ENCODE results near the gene MCRS1. TPM values are rescaled to one million over a fixed set of nuclear protein-coding genes. Genes with fewer than 3 reads are reported as not detected.

The MCRS1 gene
- total RNA-seq, 1 experiment from 2014 or later, result 88.6 TPM

DNA sequence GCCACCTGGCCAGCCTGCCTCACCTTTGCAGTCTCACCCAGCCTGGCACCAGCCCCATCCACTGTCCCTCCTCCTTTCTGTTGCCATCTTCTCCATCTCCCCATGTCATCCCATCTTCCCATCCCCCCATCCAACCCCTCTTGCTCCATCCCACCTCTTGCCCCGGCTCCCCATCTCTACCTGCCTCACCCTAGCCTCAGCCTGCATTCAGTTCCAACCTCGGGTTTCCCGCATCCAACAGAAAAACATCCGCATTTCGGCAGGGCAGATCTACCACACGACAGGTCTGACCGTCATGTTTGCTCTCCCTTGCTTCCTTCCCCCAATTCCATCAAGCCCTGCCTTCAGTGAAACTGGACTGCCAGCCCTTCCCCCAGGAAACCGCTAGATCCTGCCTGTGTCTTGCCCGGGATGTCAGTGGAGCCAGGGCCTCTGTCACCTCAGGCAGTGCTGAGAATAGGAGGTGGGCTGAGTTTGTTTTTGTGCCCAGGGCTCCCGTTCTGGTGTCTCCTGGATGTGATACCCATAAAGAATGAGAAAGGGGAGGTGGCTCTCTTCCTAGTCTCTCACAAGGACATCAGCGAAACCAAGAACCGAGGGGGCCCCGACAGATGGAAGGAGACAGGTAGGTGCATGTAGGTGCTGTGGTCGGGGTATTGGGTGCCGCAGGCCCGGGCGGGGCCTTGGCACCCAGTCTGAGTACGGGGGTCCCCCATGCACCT is 26.6 kb downstream of the MCRS1 start:
- H3K27ac ChIP-seq (ENCODE audit: low read length), result no peak overlapping the region
- POLR2A ChIA-PET, result no interaction called here
- H3K27me3 ChIP-seq (ENCODE audit: control insufficient read depth, insufficient read depth, low read length), result peaks cover 7% of the 10 kb centered on the region; the same call in 1 of the 2 replicates
- intact Hi-C loops (cut with micrococcal nuclease; ENCODE audit: unreplicated experiment), result no loop called here
- CTCF ChIA-PET, result no interaction called here
- H3K4me3 ChIP-seq (ENCODE audit: low read depth in 2 of 2, low read length in 2 of 2), result no peak overlapping the region
- no TSS peak for BruUV-seq (replicated peaks)
- ATAC-seq (no peak), DNase-seq (ENCODE audit: low read depth, low spot score) (no peak)
- H3K4me1 ChIP-seq (ENCODE audit: control insufficient read depth, insufficient read depth, low read length), result peaks cover 4% of the 10 kb centered on the region
- no peaks in the 10 kb centered on the region for H3K9me3 ChIP-seq (ENCODE audit: control insufficient read depth, insufficient read depth, low read depth, low read length)
- H3K36me3 ChIP-seq (ENCODE audit: control insufficient read depth, insufficient read depth, low read length), result no peaks in the 10 kb centered on the region
- in situ Hi-C loops (cut with HindIII; ENCODE audit: low pct_unique_long_range_greater_than_20kb, low sequenced_read_pairs), result no loop called here
- TF ChIP-seq SIN3A (IDR thresholded peaks at IDR 0.05; ENCODE audit: borderline replicate concordance, insufficient read depth, low read depth, low read length) (no peak), POLR2AphosphoS5 (IDR thresholded peaks at IDR 0.05; ENCODE audit: low read depth, low read length) (no peak), TCF7L2 (IDR thresholded peaks at IDR 0.05; ENCODE audit: low read depth, low read length) (no peak)
- TF ChIP-seq, protein P1, sequence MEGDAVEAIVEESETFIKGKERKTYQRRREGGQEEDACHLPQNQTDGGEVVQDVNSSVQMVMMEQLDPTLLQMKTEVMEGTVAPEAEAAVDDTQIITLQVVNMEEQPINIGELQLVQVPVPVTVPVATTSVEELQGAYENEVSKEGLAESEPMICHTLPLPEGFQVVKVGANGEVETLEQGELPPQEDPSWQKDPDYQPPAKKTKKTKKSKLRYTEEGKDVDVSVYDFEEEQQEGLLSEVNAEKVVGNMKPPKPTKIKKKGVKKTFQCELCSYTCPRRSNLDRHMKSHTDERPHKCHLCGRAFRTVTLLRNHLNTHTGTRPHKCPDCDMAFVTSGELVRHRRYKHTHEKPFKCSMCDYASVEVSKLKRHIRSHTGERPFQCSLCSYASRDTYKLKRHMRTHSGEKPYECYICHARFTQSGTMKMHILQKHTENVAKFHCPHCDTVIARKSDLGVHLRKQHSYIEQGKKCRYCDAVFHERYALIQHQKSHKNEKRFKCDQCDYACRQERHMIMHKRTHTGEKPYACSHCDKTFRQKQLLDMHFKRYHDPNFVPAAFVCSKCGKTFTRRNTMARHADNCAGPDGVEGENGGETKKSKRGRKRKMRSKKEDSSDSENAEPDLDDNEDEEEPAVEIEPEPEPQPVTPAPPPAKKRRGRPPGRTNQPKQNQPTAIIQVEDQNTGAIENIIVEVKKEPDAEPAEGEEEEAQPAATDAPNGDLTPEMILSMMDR (IDR thresholded peaks at IDR 0.05), result no peak
- TF ChIP-seq, protein P2, sequence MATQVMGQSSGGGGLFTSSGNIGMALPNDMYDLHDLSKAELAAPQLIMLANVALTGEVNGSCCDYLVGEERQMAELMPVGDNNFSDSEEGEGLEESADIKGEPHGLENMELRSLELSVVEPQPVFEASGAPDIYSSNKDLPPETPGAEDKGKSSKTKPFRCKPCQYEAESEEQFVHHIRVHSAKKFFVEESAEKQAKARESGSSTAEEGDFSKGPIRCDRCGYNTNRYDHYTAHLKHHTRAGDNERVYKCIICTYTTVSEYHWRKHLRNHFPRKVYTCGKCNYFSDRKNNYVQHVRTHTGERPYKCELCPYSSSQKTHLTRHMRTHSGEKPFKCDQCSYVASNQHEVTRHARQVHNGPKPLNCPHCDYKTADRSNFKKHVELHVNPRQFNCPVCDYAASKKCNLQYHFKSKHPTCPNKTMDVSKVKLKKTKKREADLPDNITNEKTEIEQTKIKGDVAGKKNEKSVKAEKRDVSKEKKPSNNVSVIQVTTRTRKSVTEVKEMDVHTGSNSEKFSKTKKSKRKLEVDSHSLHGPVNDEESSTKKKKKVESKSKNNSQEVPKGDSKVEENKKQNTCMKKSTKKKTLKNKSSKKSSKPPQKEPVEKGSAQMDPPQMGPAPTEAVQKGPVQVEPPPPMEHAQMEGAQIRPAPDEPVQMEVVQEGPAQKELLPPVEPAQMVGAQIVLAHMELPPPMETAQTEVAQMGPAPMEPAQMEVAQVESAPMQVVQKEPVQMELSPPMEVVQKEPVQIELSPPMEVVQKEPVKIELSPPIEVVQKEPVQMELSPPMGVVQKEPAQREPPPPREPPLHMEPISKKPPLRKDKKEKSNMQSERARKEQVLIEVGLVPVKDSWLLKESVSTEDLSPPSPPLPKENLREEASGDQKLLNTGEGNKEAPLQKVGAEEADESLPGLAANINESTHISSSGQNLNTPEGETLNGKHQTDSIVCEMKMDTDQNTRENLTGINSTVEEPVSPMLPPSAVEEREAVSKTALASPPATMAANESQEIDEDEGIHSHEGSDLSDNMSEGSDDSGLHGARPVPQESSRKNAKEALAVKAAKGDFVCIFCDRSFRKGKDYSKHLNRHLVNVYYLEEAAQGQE (IDR thresholded peaks at IDR 0.05; ENCODE audit: insufficient read depth in 1 of 2, low read depth in 2 of 2, low read length in 1 of 2), result no peak

DNA sequence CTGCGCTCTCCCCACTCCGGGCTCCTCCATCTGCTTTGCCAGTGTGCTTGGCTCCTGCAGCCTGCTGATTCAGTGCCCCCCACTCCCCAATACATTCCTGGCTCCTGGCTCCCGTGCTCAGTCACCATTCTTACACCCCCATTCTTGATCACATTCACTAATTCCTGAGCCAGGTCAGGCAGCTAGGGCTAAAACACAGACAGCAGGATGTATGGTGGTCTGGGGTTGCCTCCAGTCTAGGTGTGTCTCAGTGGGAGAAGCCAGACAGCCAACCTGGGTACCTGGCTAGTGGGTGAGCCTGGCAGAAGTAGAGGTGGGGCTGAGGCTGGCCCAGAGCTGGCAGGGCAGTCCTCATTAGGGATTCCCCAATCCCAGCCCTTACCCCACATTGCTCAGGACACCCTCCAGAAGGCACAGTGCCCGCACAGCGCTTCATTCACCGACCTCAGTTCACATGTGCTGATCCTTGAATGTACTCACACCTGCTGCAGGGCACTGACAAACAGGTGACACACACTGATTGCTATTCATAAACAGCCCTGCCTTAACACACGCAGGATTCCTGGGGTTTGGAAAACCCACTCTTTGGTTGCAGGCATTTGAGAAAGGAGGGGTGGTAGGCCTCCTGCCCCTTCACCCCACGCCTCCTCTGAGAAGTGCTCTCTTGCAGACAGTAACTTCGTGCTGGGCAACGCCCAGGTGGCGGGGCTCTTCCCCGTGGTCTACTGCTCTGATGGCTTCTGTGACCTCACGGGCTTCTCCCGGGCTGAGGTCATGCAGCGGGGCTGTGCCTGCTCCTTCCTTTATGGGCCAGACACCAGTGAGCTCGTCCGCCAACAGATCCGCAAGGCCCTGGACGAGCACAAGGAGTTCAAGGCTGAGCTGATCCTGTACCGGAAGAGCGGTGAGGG is 27.5 kb downstream of the MCRS1 start:
- H3K36me3 ChIP-seq (ENCODE audit: control insufficient read depth, insufficient read depth, low read length), result no peaks in the 10 kb centered on the region
- TF ChIP-seq, protein P2 (IDR thresholded peaks at IDR 0.05; ENCODE audit: insufficient read depth in 1 of 2, low read depth in 2 of 2, low read length in 1 of 2), result no peak
- TF ChIP-seq TCF7L2 (IDR thresholded peaks at IDR 0.05; ENCODE audit: low read depth, low read length), result no peak
- no peak for TF ChIP-seq SIN3A (IDR thresholded peaks at IDR 0.05; ENCODE audit: borderline replicate concordance, insufficient read depth, low read depth, low read length)
- TF ChIP-seq, protein P1 (IDR thresholded peaks at IDR 0.05), result no peak
- no peak for TF ChIP-seq POLR2AphosphoS5 (IDR thresholded peaks at IDR 0.05; ENCODE audit: low read depth, low read length)
- BruUV-seq (replicated peaks), result no TSS peak
- ChIA-PET POLR2A (no interaction called here), CTCF (no interaction called here)
- DNase-seq (ENCODE audit: low read depth, low spot score) (no peak), ATAC-seq (no peak)
- H3K27ac ChIP-seq (ENCODE audit: low read length), result no peak overlapping the region
- H3K4me1 ChIP-seq (ENCODE audit: control insufficient read depth, insufficient read depth, low read length), result peaks cover 7% of the 10 kb centered on the region
- no peaks in the 10 kb centered on the region for H3K9me3 ChIP-seq (ENCODE audit: control insufficient read depth, insufficient read depth, low read depth, low read length)
- intact Hi-C loops (cut with micrococcal nuclease; ENCODE audit: unreplicated experiment), result no loop called here
- peaks cover 7% of the 10 kb centered on the region; the same call in 1 of the 2 replicates for H3K27me3 ChIP-seq (ENCODE audit: control insufficient read depth, insufficient read depth, low read length)
- no peak overlapping the region for H3K4me3 ChIP-seq (ENCODE audit: low read depth in 2 of 2, low read length in 2 of 2)
- in situ Hi-C loops (cut with HindIII; ENCODE audit: low pct_unique_long_range_greater_than_20kb, low sequenced_read_pairs), result no loop called here
